COLO668 (cell line): Measurements from ENCODE around the gene SCN7A.
A peak's percentile ranks its signal among the peaks of the same experiment; 100 is the strongest.
"Not testable (repeated sequence)": the region's sequence is repeated elsewhere in the genome, so short reads cannot be mapped to it uniquely, and the experiment has no call there.

Source experiments
- DNase-seq: peaks from one replicate; lab custom pipeline; 2025; ENCODE audit not compliant: unreplicated experiment; lab: John Stamatoyannopoulos, UW

The SCN7A gene

GRCh38 chr2:166494140-166494624, at the start of gene SCN7A:
TSS of gene SCN7A (minus strand) at chr2:166494249. CDS start at chr2:166477696, 16,553 bp downstream.
- DNase-seq, result peak; percentile 87

- peak; percentile 41 for DNase-seq
These were observed 45.5 kb upstream of the SCN7A start for GRCh38 chr2:166539340-166540162.

- no peak for DNase-seq
These were observed 42.1 kb upstream of the SCN7A start for GRCh38 chr2:166536111-166536510.

- no peak for DNase-seq
These were observed 27.1 kb upstream of the SCN7A start for GRCh38 chr2:166521155-166521554.

- DNase-seq, result no peak
These were observed 26.6 kb upstream of the SCN7A start for GRCh38 chr2:166520604-166521003.

GRCh38 chr2:166519391-166519962, 25.4 kb upstream of the SCN7A start:
- DNase-seq, result no peak

GRCh38 chr2:166518634-166519390, 24.8 kb upstream of the SCN7A start:
- no peak for DNase-seq

- no peak for DNase-seq
These were observed 23.5 kb upstream of the SCN7A start for GRCh38 chr2:166517533-166518061.

- DNase-seq, result peak; percentile 47
These were observed 22.8 kb upstream of the SCN7A start for GRCh38 chr2:166516712-166517303.

- no peak for DNase-seq
These were observed 19.9 kb upstream of the SCN7A start for GRCh38 chr2:166513952-166514351.

- no peak for DNase-seq
These were observed 5.2 kb upstream of the SCN7A start for GRCh38 chr2:166499281-166499680.

GRCh38 chr2:166491461-166491860, 2.6 kb downstream of the SCN7A start:
- no peak for DNase-seq

- no peak for DNase-seq
These were observed 6.9 kb downstream of the SCN7A start for GRCh38 chr2:166487171-166487570.

- DNase-seq, result no peak
These were observed 8.4 kb downstream of the SCN7A start for GRCh38 chr2:166485558-166486178.

GRCh38 chr2:166472332-166472731, 21.7 kb downstream of the SCN7A start:
- DNase-seq, result no peak

GRCh38 chr2:166468124-166469024, 25.7 kb downstream of the SCN7A start:
- no peak for DNase-seq

GRCh38 chr2:166464187-166464586, 29.9 kb downstream of the SCN7A start:
- DNase-seq, result no peak

GRCh38 chr2:166463640-166464039, 30.4 kb downstream of the SCN7A start:
- no peak for DNase-seq

GRCh38 chr2:166458674-166459073, 35.4 kb downstream of the SCN7A start:
- no peak for DNase-seq

- DNase-seq, result not testable (repeated sequence)
These were observed 38.2 kb downstream of the SCN7A start for GRCh38 chr2:166455823-166456222.
